ENCODE measurements around the gene FAM43A.

The FAM43A gene

DNA sequence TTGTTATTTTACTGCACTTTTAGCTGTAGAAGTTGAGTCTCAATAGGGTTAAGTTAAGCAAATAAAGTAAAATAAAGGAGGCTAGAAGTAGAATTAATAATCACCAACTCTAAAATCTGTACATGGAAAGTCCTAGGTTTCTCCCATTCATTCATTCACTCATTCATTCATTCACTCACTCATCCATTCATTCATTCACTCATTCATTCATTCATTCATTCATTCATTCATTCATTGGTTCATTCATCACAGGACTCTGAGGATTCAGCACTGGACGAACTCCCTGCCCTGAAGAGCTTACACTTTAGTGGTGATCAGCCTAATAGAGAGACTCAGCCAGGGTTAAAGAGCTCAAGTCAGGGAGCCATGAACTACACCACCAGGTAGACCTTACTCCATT lies 9.2 kb upstream of the FAM43A start:
- no peak for DNase-seq

- DNase-seq: no peak
Observed at GRCh38 chr3:194680888-194681615, 4.6 kb upstream of the FAM43A start.

DNA sequence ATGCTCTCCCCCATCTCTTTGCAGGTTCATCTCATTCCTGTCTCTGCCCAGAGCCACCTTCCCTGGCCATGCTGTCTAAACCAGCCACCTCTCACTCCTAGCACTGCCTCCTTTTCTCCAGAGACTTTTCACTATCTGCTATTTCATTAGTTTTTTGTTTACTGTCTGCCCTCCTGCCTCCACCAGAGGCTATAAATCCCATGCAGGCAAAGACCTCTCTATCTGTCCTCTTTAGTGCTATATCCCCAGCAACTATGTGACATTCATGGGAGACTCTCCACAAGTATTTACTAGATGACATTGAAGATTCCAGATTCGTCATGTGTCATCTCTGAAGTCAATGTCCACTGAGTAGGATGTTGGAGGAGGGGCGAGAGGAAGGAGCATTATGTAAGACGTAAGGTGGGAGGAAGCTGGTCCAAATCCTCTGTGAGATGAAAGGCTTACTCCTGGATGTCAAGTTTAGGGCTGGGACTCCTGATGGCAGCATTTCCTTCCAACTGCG lies 3.4 kb upstream of the FAM43A start:
- DNase-seq: no peak

- DNase-seq: peak; percentile 58 to 59
Observed at GRCh38 chr3:194682694-194683310, 2.9 kb upstream of the FAM43A start.

DNA sequence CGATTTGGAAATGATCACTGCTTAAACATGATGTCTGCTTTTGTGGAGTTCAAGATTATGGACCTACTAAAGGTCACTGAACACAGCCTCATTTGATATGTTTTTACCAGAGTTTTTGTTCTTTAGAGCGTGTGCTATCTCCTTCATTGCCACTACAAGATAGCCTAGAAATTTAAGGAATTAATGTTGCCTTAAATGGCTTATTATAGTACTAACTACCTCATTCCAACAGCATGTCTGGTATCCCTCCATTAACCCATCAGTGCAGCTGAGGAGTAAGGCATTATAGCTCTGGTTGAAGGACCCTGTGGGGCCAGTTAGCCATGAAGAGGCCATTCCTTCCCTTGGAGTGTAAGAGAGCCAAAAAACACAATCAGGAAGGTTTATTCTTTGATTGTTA lies 2.3 kb upstream of the FAM43A start:
- DNase-seq: no peak

DNA sequence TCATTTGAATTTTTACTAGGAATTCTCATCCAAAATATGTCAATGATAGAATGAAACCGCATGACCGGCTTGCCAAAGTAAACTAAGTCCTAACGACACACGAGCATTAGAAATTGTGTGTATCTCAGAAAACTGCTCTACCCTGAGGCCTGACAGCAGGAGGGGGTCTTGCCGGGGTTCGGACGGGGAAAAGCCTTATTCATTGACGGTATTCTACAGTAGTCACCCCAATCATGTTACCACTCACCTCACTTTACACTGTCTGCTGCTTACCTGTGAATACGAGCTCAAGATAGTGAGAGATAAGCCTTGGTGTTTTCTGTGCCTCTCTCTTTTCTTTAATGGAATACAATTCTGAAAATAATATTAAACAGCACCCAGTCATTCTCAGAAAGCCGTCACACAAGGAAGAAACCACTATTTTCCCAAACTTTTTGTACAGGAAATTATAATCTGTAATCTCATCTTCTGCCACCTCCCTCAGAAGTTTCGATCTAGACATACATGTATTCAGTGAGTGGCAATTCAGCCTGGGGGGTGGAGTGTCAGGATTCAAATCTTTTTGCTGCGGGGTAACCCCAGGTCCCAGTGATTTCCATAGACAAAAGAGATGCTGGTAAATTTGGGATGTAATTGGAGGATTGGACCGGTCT lies 492 bp upstream of the FAM43A start:
- no peak for DNase-seq

DNA sequence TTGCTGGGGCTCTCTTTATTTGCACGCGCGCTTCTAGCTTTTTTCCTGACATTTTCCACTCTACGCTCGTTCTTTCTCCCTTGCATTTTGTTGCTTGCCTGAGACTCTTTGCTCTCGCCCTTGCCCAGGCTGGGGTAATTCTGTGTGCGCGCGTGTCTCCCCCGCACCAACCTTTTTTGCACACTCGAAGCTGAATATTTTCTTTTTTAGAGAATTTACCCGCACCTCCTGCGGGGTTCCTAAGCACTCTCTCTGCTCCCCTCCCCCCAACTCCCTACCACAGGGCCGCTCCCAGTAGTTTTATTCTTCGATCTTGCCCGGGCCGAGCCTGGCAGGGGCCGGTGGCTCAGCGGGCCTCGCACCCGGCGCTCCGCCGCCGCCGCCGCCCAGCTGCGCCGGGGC lies 732 bp downstream of the FAM43A start:
- no peak for DNase-seq

- DNase-seq: no peak
Observed at GRCh38 chr3:194686816-194687637, 1.3 kb downstream of the FAM43A start.

GRCh38 chr3:194687638-194688199 lies 2.0 kb downstream of the FAM43A start:
- no peak for DNase-seq

DNA sequence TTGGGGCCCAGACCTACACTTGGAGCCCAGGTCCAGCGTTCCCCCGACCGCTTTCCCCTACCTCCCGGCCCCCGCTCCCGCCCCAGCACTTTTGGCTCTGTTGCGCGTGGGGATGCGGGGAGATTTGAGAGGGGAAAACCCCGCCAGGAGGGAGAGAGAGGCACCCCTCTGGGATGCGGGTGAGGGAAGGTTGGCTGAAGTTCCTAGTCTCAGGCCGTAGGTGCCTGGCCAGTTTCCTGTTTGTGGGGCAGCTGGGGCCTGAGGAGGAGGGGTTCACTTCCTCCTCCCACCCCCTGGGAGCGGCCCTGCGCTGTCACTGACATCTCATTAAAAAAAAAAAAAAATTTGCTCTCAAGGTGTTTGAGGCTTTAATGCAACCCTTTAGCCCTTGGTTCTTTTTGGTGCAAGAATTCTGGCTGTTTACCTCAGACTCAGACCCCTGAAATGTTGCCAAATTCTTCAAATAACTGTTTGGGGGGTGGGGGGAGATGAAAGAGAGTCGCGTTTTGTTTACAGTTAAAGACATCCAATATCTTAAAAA lies 2.6 kb downstream of the FAM43A start:
- DNase-seq: no peak

GRCh38 chr3:194688946-194689345 lies 3.3 kb downstream of the FAM43A start:
- no peak for DNase-seq

DNA sequence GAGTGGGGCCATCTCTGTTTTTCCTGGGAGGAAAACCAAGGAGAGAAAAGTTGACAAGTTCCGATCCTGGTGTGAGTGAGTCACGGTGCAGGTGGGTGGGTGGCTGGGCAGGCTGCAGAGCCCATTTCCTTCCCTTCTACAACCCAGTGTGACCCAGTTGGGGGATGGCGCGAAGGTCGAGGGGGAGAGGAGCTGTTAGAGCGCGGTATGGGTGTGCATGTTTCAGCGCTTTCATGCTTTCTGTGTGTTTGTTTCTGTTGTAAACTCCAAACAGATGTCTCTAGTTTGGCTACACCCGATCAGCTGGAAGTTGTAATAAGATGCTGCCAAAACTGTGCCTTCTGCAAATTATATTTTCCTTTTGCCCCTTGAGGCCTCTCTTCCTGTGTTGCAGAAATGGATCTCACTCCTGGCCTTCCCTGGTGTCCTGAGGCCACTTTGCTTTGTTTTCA lies 3.8 kb downstream of the FAM43A start:
- DNase-seq: no peak

DNA sequence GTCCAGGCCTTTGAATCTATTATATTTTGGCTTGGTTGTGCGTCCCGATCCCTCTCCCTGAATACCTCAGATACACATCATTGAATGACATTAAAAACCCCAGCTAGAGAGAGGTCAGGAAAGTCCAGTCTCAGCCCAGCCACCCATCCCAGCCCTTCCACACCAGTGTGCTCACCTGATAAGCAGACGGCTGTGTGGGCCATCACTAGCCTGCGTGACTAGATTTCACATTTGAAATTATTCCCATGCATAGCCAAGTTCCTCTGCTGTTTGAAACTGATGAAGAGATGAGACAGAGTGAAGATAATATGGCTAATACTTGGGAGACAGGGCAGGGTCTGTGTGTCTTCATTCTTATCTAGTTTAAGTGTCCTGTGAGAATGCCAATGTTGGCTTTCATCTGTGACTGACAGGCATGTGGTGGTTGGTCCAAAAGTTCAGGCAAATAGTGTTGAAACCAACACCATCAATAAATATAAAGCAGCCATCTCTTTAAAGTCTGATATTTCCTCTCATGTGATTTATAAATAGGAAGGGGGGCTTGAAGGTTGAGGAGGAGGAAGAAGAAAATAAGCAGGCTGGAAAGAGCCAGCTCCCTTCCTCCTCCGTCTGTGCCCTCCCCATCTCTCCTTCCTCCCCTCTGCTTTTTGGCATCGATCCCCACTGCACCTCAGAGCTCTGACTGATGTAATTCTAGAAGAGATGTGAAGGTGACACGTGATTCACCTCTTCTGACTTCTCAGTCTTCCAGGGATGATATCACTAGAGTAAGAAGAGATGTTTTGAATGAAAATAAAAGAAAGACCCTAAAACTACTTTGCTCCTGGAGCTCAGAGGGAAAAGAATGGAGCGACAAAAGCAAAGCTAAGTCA lies 5.1 kb downstream of the FAM43A start:
- no peak for DNase-seq

DNA sequence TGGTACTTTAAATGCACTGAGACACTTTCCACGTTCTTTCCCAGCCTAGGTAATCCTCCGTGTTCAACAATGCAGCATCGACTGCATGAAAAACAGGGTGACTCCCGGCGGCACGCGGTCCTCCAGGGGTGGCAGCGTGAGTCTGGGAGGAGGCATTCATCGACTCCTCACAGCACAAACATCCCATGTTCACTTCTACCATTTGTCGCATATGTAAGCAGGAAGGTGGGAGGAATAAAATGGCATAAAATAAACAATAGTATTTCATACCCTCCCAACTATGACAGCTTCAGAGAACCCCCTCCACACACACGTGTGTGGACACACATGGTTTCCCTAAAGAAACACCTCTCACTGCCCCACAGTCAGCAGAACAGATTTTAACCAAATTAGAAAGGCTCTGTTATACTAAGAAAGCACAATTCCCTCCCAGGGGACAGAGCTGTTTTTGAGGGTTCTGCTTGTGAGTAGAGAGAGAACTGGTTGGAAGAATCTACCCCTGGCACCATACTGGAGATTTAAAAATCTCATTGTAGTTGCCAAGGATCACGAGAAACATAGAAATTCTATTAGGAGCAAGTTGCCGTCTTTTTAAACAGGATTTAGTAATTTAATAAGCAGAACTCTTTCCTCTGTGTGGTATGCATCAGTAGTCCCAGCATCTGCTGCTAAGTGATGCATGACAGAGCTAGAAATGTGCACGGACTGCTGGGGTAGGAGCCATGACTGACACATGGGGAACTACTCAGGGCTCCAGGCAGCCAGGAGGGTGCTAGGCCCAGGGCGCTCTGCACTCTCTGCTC lies 6.0 kb downstream of the FAM43A start:
- no peak for DNase-seq

GRCh38 chr3:194696702-194697101 lies 11.0 kb downstream of the FAM43A start:
- no peak for DNase-seq

DNA sequence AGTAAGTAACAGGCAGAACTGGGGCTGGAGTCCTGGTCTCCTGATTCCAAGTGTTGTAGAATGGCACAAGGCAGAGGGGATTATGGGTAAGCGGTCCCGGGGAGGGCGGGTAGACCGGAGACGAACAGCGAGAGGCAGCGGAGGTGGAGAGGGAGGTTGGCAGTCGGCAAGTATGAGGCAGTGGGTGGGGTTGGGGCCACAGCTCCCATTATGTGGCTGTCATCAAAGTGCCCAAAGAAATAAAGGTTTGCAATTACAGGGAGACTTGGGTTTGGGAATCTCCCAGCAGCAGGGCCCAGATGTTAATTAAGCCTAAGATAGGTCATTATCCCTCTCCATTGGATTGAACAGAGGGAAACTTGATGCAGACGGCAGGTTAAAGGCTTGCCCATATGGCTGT lies 16.9 kb downstream of the FAM43A start:
- DNase-seq: no peak

GRCh38 chr3:194705227-194705626 lies 19.5 kb downstream of the FAM43A start:
- no peak for DNase-seq

GRCh38 chr3:194705761-194706160 lies 20.1 kb downstream of the FAM43A start:
- DNase-seq: no peak

- no peak for DNase-seq
Observed at GRCh38 chr3:194707147-194707540, 21.5 kb downstream of the FAM43A start.

DNA sequence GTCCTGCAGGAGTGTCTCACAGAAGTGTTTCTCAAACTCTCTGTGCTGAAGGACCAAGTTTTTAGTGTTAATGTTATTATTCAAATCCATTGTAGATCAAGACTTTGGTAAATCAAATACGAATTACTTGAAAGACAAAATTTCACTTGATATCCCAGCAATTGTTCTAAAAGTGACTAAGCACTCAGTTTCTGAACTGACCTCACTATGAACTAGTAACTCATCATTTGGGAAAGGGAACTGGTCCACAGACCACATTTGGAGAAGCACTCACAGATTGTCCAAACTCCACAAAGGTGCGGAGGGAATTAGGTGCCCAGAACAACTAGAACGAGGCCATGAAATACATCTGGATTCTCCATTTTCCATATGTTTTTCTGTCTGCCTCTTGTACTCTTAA lies 25.6 kb downstream of the FAM43A start:
- DNase-seq: no peak

- DNase-seq: no peak
Observed at GRCh38 chr3:194711913-194712312, 26.2 kb downstream of the FAM43A start.
